ENCODE measurements around the gene CDC25A. TPM values are rescaled to one million over a fixed set of nuclear protein-coding genes. Genes with fewer than 3 reads are reported as not detected.

Gene CDC25A
- total RNA-seq = 1 to 10 TPM in 1 of 4 donors, under 1 TPM in 1, not detected in 2; 0.40 to 1.7 TPM

GRCh38 chr3:48188266-48189201, at the start of gene CDC25A:
TSS of gene CDC25A (minus strand) at chr3:48188417. CDS start at chr3:48187947, 470 bp downstream.
- no peaks in the 10 kb centered on the region for H3K9me3 ChIP-seq
- H3K4me1 ChIP-seq = peaks cover 0 to 20% (median 11%) of the 10 kb centered on the region in 3 donors
- H3K27ac ChIP-seq = peak within 1 kb of the TSS in 3 of 4 donors; percentile 65 to 81 (median 75)
- TF ChIP-seq EP300 (IDR thresholded peaks at IDR 0.05) (no peak), CTCF (IDR thresholded peaks at IDR 0.05) (no peak), POLR2A (IDR thresholded peaks at IDR 0.05) (no peak), POLR2AphosphoS5 (IDR thresholded peaks at IDR 0.05) (peak; percentile 53)
- H3K4me3 ChIP-seq = peak within 1 kb of the TSS; percentile 48 to 82
- H3K36me3 ChIP-seq = no peaks in the 10 kb centered on the region
- no peaks in the 10 kb centered on the region for H3K27me3 ChIP-seq
- 50 to 51% methylated on average over 2 of the region's 44 CpGs for WGBS, 2 donors (ENCODE audit: low coverage in 1 of 2)
- ATAC-seq = peak; percentile 99

- Histone ChIP-seq H3K9me3 (no peaks in the 10 kb centered on the region), H3K27ac (no peak overlapping the region), H3K4me1 (peaks cover 0 to 25% (median 3%) of the 10 kb centered on the region in 3 donors), H3K27me3 (no peaks in the 10 kb centered on the region), H3K4me3 (no peak overlapping the region), H3K36me3 (no peaks in the 10 kb centered on the region)
- WGBS, 2 donors (ENCODE audit: low coverage in 1 of 2) = 56 to 75% methylated on average over 1 of the region's 1 CpG
- ATAC-seq = no peak
- no peak for TF ChIP-seq POLR2AphosphoS5 (IDR thresholded peaks at IDR 0.05)
- no peak for TF ChIP-seq CTCF (IDR thresholded peaks at IDR 0.05)
- TF ChIP-seq POLR2A (IDR thresholded peaks at IDR 0.05) = no peak
- TF ChIP-seq EP300 (IDR thresholded peaks at IDR 0.05) = no peak
Observed at GRCh38 chr3:48236531-48236930, 48.3 kb upstream of the CDC25A start.

GRCh38 chr3:48233542-48233941, 45.3 kb upstream of the CDC25A start:
- TF ChIP-seq CTCF (IDR thresholded peaks at IDR 0.05) (no peak), POLR2A (IDR thresholded peaks at IDR 0.05) (no peak), POLR2AphosphoS5 (IDR thresholded peaks at IDR 0.05) (no peak), EP300 (IDR thresholded peaks at IDR 0.05) (no peak)
- ATAC-seq = no peak
- Histone ChIP-seq H3K36me3 (no peaks in the 10 kb centered on the region), H3K4me3 (no peak overlapping the region), H3K27ac (no peak overlapping the region), H3K9me3 (no peaks in the 10 kb centered on the region), H3K27me3 (no peaks in the 10 kb centered on the region), H3K4me1 (peaks cover 0 to 20% (median 3%) of the 10 kb centered on the region in 3 donors)
- 60 to 81% methylated on average over 2 of the region's 2 CpGs for WGBS, 2 donors (ENCODE audit: low coverage in 1 of 2)

GRCh38 chr3:48232734-48233133, 44.5 kb upstream of the CDC25A start:
- no peaks in the 10 kb centered on the region for H3K9me3 ChIP-seq
- 0 to 16% methylated on average over 2 to 6 of the region's 6 CpGs for WGBS, 2 donors (ENCODE audit: low coverage in 1 of 2)
- peaks cover 0 to 20% (median 3%) of the 10 kb centered on the region in 3 donors for H3K4me1 ChIP-seq
- no peaks in the 10 kb centered on the region for H3K27me3 ChIP-seq
- TF ChIP-seq CTCF (IDR thresholded peaks at IDR 0.05) = peak in 3 of 4 experiments; percentile 41 to 64 (median 47)
- TF ChIP-seq POLR2A (IDR thresholded peaks at IDR 0.05) = no peak
- peak overlapping the region in 3 of 4 donors; percentile 22 to 56 (median 53) for H3K27ac ChIP-seq
- no peak overlapping the region for H3K4me3 ChIP-seq
- peak; percentile 84 for ATAC-seq
- no peaks in the 10 kb centered on the region for H3K36me3 ChIP-seq
